ENCODE results near the gene PRKCA. TPM values are rescaled to one million over a fixed set of nuclear protein-coding genes. Genes with fewer than 3 reads are reported as not detected.
"Not testable (repeated sequence)": the region's sequence is repeated elsewhere in the genome, so short reads cannot be mapped to it uniquely, and the experiment has no call there.

The PRKCA gene
- polyA plus RNA-seq, 4 donors: 19.9 to 27.8 (median 24.5) TPM

DNA sequence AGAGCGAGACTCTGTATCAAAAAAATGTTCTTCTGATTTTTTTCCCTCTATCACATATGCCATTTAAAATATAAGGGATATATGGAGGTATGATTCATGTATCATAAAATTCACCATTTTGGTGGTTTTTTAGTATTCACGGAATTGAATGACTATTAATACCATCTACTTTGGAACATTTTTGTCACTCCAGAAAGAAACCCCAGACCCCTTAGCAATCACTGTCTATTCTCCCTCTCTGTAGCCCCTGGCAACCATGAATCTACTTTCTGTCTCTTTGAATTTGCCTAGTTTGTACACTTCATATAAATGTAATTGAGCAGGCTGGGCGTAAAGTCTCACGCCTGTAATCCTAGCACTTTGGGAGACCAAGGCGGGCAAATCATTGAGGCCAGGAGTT lies 75.9 kb downstream of the PRKCA start:
- no peak for DNase-seq (ENCODE audit: low read depth in 4 of 4, low spot score in 2 of 4)

DNA sequence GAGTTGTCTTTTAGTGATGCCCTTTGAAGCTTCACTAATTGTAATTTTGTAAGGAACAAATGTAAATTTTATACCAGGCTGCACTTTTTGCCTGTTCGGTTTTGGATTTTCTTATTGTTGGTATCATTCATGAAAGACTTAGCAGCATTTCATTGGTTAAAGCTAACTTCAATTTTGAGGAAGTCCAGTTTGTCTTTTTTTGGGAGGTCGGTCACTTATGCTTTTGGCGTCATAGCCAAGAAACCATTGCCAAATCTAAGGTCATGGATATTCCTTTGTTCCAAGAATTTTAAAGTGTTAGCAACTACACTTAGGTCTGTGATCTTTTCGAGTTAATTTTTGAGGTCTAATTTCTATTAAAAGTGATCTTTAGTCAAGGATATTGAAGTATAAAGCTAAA lies 77.1 kb downstream of the PRKCA start:
- no peak for DNase-seq (ENCODE audit: low read depth in 4 of 4, low spot score in 2 of 4)

- no peak for DNase-seq (ENCODE audit: low read depth in 4 of 4, low spot score in 2 of 4)
Observed at GRCh38 chr17:66379996-66380395, 77.6 kb downstream of the PRKCA start.

DNA sequence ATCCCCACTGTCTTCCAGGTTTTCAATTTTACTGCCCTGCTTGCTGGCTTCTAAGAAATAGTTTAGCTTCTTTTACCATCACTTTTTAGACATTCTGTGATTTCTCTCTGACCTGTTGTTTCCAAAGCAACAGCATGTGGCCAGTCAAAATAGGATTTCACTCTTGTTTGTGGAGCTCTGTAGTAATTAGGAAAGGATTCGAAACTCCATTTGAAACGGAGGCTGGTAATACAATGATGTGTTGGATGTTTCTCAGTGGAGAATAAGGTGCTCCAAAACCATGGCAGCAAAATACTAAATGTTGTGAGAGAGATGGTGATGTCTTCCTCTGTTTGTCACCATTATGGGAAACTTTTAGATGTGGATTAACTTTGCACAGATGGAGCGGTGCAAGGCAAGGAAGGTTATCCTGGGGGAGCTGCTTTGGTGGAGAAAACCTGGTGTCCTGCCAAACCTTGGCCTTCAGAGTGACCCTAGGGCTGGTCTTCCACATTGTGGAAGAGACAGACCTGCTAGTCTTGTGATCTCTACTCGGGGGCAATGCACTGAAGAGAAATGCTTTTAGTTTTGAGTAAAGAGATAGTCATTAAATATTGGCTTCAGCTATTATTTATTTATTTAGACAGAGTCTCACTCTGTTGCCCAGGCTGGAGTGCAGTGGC lies 79.4 kb downstream of the PRKCA start:
- no peak for DNase-seq (ENCODE audit: low read depth in 4 of 4, low spot score in 2 of 4)

GRCh38 chr17:66383333-66383732 lies 80.9 kb downstream of the PRKCA start:
- no peak for DNase-seq (ENCODE audit: low read depth in 4 of 4, low spot score in 2 of 4)

- DNase-seq (ENCODE audit: low read depth in 4 of 4, low spot score in 2 of 4): no peak
Observed at GRCh38 chr17:66386498-66387351, 84.3 kb downstream of the PRKCA start.

GRCh38 chr17:66387392-66387981 lies 85.1 kb downstream of the PRKCA start:
- DNase-seq (ENCODE audit: low read depth in 4 of 4, low spot score in 2 of 4): no peak

DNA sequence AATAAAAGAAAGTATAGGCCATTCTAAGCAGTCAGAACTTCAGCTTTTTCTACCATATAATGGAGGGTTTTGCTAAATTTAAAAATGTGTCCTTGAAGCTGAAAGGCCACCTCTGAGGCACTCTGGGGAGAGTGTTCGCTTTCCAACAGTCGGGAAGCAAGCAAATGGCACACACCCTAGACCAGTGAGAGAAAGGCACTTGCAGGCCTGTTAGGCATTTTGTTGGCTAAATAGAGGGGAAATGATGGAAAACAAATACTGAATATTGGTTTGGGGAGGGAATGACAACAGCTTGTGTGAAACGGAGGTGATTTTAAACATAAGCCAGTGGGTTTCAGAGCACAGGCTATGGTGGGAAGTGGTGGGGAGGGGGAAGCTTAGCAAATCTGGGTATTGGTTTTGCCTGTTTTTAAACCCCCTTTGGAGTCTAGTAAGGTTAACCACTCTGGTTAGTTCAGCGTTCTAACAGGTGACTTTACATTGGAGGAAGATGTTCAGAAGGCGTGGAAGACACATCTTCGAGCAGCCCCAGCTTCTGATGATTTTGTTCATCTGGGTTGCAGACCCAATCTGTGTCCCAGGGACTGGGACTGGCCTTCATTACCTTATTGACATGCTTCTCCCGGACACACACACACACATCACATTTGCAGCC lies 90.5 kb downstream of the PRKCA start:
- DNase-seq (ENCODE audit: low read depth in 4 of 4, low spot score in 2 of 4): no peak

DNA sequence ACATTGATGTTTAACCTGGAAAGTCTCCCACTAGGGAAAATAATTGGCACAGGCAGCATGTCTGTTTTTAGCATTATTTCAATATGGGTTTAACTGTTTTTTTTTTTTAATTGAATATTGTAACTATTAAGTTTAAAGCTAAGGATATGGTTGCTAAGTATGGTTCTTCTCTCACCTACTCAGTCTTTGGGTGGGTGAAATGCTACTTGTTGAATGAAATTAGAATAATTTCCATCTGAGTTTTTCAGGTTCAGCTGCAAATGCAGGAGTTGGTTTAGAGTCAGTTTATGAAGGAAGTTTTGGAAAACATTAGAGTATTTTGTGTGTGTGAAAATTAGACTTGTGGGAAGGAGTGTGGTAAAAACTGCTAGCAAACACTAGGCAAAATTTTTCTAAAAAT lies 93.5 kb downstream of the PRKCA start:
- no peak for DNase-seq (ENCODE audit: low read depth in 4 of 4, low spot score in 2 of 4)

DNA sequence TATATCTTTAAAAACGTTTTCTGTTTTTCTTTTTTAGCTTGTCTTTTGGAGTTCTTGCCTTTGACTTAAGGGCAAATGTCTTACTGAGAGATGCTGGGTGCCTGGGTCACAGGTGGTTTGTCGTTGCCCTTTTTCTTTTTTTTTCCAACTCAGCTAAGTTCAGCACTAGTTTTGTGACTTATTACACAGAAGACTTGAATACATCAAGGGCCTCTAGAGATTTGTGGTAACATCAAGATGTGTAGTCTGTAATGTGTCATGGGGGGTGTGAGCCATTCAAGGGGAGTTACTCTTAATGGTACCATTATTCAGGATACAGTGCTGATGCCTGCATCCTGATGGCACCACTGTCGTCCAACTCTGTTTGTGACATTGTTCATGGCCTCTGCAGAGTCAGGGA lies 95.1 kb downstream of the PRKCA start:
- no peak for DNase-seq (ENCODE audit: low read depth in 4 of 4, low spot score in 2 of 4)

DNA sequence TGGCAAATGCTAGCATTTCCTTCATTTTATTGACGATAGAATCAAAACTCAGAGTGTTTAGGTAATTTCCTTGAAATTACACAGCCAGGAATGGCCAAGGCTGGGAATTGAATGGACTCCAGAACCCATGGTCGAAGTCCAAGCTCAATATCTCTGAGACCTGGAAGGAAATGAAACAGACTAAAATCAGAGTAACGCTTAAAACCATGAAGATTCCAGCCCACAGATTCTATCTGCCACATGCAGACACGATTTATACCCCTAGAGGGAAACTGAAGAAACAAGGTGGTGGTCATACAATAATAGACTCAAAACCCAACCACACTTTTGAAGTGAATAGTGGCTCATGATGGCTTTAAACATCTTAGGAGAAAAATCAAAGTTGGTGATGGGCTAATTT lies 95.6 kb downstream of the PRKCA start:
- no peak for DNase-seq (ENCODE audit: low read depth in 4 of 4, low spot score in 2 of 4)

DNA sequence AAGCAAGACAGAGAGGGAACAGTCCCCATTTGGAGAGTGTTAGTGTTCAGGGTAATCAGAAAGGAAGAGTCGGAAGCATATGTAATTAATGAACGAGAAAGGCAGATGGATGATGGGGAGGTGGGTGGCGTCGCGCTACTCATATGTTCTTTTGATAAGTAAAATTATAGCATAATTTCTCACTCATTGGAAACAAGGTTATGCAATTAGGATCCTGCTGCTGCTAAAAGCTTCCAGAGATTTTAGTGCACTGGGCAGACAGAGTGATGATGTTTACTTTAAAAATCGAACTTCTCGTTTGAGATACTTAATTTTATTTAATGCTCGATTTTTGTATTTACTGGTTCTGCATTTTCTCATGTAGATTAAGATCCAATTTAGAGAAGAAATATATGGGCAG lies 96.2 kb downstream of the PRKCA start:
- DNase-seq (ENCODE audit: low read depth in 4 of 4, low spot score in 2 of 4): no peak

GRCh38 chr17:66399441-66399840 lies 97.0 kb downstream of the PRKCA start:
- no peak for DNase-seq (ENCODE audit: low read depth in 4 of 4, low spot score in 2 of 4)

GRCh38 chr17:66400041-66400688 lies 97.8 kb downstream of the PRKCA start:
- DNase-seq (ENCODE audit: low read depth in 4 of 4, low spot score in 2 of 4): not testable (repeated sequence)

DNA sequence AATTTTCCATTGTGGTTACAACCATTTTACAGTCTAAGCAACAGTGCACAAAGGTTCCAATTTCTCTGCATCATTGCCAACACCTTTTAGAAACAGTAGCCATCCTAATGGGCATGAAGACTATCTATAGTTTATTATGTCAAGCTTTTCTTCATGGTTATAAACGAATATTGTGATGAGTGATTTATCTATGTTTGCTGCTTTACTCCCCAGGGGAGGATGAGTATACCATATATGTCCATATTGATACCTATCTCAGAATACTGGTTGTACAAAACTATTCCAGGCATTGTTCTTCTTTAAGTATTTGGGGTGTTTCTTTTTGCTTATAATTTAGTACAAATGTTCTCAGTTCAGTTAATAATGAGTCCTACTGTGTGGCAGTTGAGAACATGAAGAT lies 98.3 kb downstream of the PRKCA start:
- no peak for DNase-seq (ENCODE audit: low read depth in 4 of 4, low spot score in 2 of 4)

DNA sequence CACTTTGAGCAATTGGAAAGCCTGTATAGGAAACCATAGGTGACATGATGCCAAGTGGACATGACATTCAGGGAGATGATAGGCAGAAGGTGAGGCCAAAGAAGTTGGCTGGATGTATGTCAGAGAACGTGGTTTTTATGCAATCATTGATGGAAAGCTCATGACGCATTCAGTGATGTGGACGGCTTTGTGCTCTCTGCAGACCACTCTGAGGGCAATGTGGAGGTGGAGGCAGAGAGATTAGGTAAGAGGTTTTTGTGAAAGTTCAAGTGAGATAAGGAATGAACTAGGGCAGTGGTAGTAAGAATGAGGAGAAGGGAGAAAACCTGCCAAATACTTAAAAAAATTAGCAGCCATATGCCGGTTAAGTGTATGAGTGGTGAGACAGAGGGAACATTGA lies 99.0 kb downstream of the PRKCA start:
- DNase-seq (ENCODE audit: low read depth in 4 of 4, low spot score in 2 of 4): no peak

DNA sequence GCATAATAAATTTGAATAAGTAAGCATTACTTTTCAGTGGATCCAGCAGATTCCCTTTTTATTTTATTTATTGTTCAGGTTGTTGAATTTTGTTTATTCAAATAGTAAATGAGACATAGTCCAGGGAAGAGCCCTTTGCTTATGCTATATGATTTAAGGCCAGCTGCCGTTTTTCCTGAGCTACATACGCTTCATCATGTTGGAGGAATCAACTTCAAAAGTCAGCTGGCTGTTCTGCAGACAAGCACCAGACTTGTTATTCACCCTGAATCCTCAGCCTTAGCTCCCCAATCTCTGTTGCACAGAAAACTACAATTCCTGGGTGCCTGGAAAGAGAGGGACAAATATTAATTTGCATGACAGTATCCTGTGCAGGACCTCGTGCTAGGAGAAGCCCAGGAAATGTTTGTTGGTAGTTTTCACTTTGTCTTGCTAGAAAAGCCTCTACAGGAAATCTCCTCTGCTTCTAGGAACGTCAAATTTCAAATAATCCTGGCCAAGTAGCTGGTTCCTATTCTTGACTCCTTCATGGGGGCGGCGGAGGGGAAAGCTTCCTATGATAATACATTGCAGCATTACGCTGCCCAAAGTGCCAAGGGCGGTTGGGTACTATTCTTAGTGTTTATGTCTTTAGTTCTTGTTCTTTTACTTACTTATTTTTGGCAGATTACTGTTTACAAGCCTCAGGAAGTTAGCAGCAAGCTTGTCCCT lies 101.6 kb downstream of the PRKCA start:
- no peak for DNase-seq (ENCODE audit: low read depth in 4 of 4, low spot score in 2 of 4)

DNA sequence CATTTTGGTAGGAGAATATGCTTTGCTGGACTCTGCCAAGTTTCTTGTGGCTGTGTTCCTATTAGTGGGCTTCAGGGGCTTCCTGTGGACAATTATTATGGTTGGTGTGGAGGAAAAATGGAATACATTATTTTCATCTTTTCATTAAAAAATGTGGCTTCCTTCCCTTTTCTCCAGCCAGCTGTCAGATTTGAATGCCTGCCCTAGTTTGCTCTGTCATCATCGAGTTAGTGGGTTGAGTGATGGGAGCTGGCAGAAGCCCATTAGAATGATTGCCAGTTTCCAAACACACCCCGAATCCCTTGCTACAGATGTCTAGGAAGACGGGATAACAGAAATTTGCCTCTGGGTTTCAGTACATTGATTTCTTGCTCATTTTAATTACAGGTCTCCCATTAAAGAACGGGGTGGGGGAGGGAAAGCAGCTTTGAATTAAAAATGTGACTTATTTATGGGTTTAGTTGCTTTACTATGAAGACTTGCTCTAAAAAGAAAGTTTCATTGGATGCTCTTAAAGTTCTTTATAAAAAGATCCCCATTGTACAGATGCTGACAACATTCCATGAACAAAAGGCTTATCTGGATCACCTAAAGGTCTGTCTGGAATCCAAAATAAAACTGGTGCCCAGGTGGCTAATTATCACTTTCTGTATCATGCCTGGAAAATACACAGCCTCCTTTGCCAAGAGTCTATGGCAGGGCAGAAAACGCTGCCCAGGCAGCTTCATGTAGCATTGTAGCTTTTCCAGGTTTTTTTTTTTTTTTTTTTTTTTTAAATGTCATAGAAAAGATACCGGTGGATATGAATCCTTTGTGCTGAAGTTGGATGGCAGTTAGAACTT lies 103.6 kb downstream of the PRKCA start:
- no peak for DNase-seq (ENCODE audit: low read depth in 4 of 4, low spot score in 2 of 4)
